Trophoblast cell (in vitro differentiated cells and primary cell): Measurements from ENCODE around the gene KCNJ10.

Experiments used
- DNase-seq, 2 donors: peaks; one replicate each; pipeline ENCODE4 v3.0.0-alpha.2; 2016
- H2AFZ ChIP-seq: 2 replicates; pipeline ENCODE4 v1.6.1; 2013; ENCODE audit warnings: low read length, moderate library complexity, mild to moderate bottlenecking; ENCODE audit not compliant: insufficient read depth, poor library complexity
- H2AK5ac ChIP-seq: 2 replicates; pipeline ENCODE4 v1.6.1; 2013; ENCODE audit warnings: mild to moderate bottlenecking, low read length
- H2BK120ac ChIP-seq: 2 replicates; pipeline ENCODE4 v1.6.1; 2013; ENCODE audit warnings: low read length, mild to moderate bottlenecking, moderate library complexity; ENCODE audit not compliant: insufficient read depth, poor library complexity
- H2BK12ac ChIP-seq: 2 replicates; pipeline ENCODE4 v1.6.1; 2013; ENCODE audit warnings: mild to moderate bottlenecking, low read length, moderate library complexity
- H2BK5ac ChIP-seq: 2 replicates; pipeline ENCODE4 v1.6.1; 2013; ENCODE audit warnings: low read length, low read depth, moderate library complexity, mild to moderate bottlenecking; ENCODE audit not compliant: poor library complexity
- H3K14ac ChIP-seq: 2 replicates; pipeline ENCODE4 v1.6.1; 2013; ENCODE audit warnings: mild to moderate bottlenecking, low read length
- H3K18ac ChIP-seq: 2 replicates; pipeline ENCODE4 v1.6.1; 2013; ENCODE audit warnings: mild to moderate bottlenecking, low read length
- H3K23ac ChIP-seq: 2 replicates; pipeline ENCODE4 v1.6.1; 2013; ENCODE audit warnings: low read length
- H3K27ac ChIP-seq: 2 replicates; pipeline ENCODE4 v1.5.1; 2013; ENCODE audit warnings: low read depth, mild to moderate bottlenecking, inconsistent platforms, low read length, moderate library complexity
- H3K27me3 ChIP-seq: 2 replicates; pipeline ENCODE4 v1.6.1; 2013; ENCODE audit warnings: inconsistent platforms, mild to moderate bottlenecking, low read length, moderate library complexity; ENCODE audit not compliant: insufficient read depth
- H3K36me3 ChIP-seq, 2 experiments: 1 replicate in 1 of 2; 2 replicates in 1 of 2; pipeline ENCODE4 v1.6.1; 2013; ENCODE audit warnings: low read length in 2 of 2, mild to moderate bottlenecking in 2 of 2, moderate library complexity in 1 of 2; ENCODE audit not compliant: insufficient read depth in 2 of 2, control insufficient read depth in 1 of 2
- H3K4ac ChIP-seq: 2 replicates; pipeline ENCODE4 v1.6.1; 2013; ENCODE audit warnings: low read depth, mild to moderate bottlenecking, low read length, moderate library complexity
- H3K4me1 ChIP-seq, 2 experiments: 1 replicate in 1 of 2; 2 replicates in 1 of 2; pipeline ENCODE4 v1.6.1; 2013; ENCODE audit warnings: low read length in 2 of 2, mild to moderate bottlenecking in 2 of 2, moderate library complexity in 1 of 2; ENCODE audit not compliant: insufficient read depth in 2 of 2, control insufficient read depth in 1 of 2
- H3K4me2 ChIP-seq: 2 replicates; pipeline ENCODE4 v1.6.1; 2013; ENCODE audit warnings: inconsistent platforms, mild to moderate bottlenecking, low read length, moderate library complexity
- H3K4me3 ChIP-seq: 2 replicates; pipeline ENCODE4 v1.5.1; 2013; ENCODE audit warnings: mild to moderate bottlenecking, low read depth, low read length, inconsistent platforms
- H3K79me1 ChIP-seq: one replicate; pipeline ENCODE4 v1.6.1; 2013; ENCODE audit warnings: low read length
- H3K79me2 ChIP-seq: 2 replicates; pipeline ENCODE4 v1.6.1; 2013; ENCODE audit warnings: low read length, mild to moderate bottlenecking; ENCODE audit not compliant: control insufficient read depth, insufficient read depth, poor library complexity
- H3K9ac ChIP-seq: 2 replicates; pipeline ENCODE4 v1.6.1; 2013; ENCODE audit warnings: mild to moderate bottlenecking, low read length
- H3K9me3 ChIP-seq: 2 replicates; pipeline ENCODE4 v1.6.1; 2013; ENCODE audit warnings: low read depth, mild to moderate bottlenecking, control low read depth, inconsistent platforms, low read length; ENCODE audit not compliant: insufficient read depth
- H4K12ac ChIP-seq: 2 replicates; pipeline ENCODE4 v1.6.1; 2013; ENCODE audit warnings: low read depth, mild to moderate bottlenecking, low read length, moderate library complexity
- H4K8ac ChIP-seq: 2 replicates; pipeline ENCODE4 v1.6.1; 2013; ENCODE audit warnings: low read depth, mild to moderate bottlenecking, low read length, moderate library complexity
- H4K91ac ChIP-seq: one replicate; pipeline ENCODE4 v1.6.1; 2013; ENCODE audit warnings: low read depth, mild to moderate bottlenecking, low read length, moderate library complexity
- WGBS: extraction: QIAGEN DNeasy Blood & Tissue Kit; methylation state at CpG from one replicate; pipeline ENCODE4 v1.1.7; 2013; ENCODE audit warnings: missing lambda C conversion rate; ENCODE audit not compliant: insufficient read length, insufficient coverage; ENCODE audit errors: extremely low coverage; 5-methylcytosine and 5-hydroxymethylcytosine counted together

Gene KCNJ10

DNA sequence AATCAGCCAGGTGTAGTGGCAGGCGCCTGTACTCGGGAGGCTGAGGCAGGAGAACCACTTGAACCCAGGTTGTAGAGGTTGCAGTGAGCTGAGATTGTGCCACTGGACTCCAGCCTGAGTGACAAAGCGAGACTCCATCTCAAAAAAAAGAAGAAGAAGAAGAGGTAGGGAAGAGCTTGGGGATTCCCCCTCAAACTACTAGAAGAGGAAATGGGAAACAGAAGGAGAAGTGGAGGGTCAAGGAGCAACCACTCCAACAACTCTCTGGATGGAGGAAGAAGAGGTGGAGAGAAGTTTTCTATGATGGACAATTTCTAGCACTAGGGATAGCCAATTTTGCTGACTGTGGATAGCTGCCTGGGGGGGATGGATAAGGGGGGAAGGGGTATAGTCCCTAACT lies 101.1 kb downstream of the KCNJ10 start:
- H2BK120ac ChIP-seq = no peak overlapping the region
- H2AK5ac ChIP-seq = no peak overlapping the region
- H3K4ac ChIP-seq = no peak overlapping the region
- H3K79me1 ChIP-seq = no peaks in the 10 kb centered on the region
- no peak overlapping the region for H3K27ac ChIP-seq
- no peaks in the 10 kb centered on the region for H3K9me3 ChIP-seq
- no peak overlapping the region for H4K91ac ChIP-seq
- H3K9ac ChIP-seq = no peak overlapping the region
- no peaks in the 10 kb centered on the region for H3K4me1 ChIP-seq
- no CpG with 5 or more reads among the region's 3 CpGs for WGBS
- H3K18ac ChIP-seq = no peak overlapping the region
- H4K12ac ChIP-seq = no peak overlapping the region
- H2AFZ ChIP-seq = no peak overlapping the region
- H3K36me3 ChIP-seq = no peaks in the 10 kb centered on the region
- H3K14ac ChIP-seq = no peak overlapping the region
- no peak overlapping the region for H3K4me2 ChIP-seq
- H2BK5ac ChIP-seq = no peak overlapping the region
- H2BK12ac ChIP-seq = no peak overlapping the region
- no peak overlapping the region for H3K23ac ChIP-seq
- no peaks in the 10 kb centered on the region for H3K27me3 ChIP-seq
- DNase-seq = no peak
- H3K79me2 ChIP-seq = no peaks in the 10 kb centered on the region
- no peak overlapping the region for H4K8ac ChIP-seq
- H3K4me3 ChIP-seq = no peak overlapping the region

DNA sequence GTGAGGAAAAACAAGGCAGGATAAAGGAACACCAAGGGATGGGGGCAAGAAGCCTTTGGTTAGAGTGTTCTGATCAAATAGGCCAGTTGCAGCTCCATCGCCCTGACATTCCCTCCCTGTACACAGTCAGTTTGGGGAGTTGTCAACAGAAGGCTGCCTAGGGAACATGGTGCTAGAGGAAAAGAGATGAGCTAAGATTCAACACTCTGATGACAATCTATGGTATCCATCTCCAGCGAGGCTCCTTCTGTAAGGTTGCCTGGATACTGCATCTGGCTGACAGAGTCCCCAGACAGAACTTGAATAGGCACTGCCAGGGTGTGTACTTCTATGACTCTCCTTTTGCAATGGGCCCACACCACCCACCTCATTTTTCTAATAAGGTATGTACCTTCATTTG lies 104.7 kb downstream of the KCNJ10 start:
- H4K91ac ChIP-seq = no peak overlapping the region
- DNase-seq = no peak
- H3K36me3 ChIP-seq = no peaks in the 10 kb centered on the region
- H3K27me3 ChIP-seq = no peaks in the 10 kb centered on the region
- H3K23ac ChIP-seq = no peak overlapping the region
- H3K4me2 ChIP-seq = no peak overlapping the region
- no peak overlapping the region for H4K8ac ChIP-seq
- H3K4me1 ChIP-seq = no peaks in the 10 kb centered on the region
- H2AFZ ChIP-seq = no peak overlapping the region
- WGBS = no CpG with 5 or more reads among the region's 2 CpGs
- no peak overlapping the region for H2AK5ac ChIP-seq
- H3K79me2 ChIP-seq = no peaks in the 10 kb centered on the region
- no peak overlapping the region for H4K12ac ChIP-seq
- no peak overlapping the region for H2BK5ac ChIP-seq
- H3K14ac ChIP-seq = no peak overlapping the region
- H3K79me1 ChIP-seq = no peaks in the 10 kb centered on the region
- H3K4ac ChIP-seq = no peak overlapping the region
- H3K27ac ChIP-seq = no peak overlapping the region
- no peak overlapping the region for H3K18ac ChIP-seq
- H3K4me3 ChIP-seq = no peak overlapping the region
- H2BK12ac ChIP-seq = no peak overlapping the region
- H2BK120ac ChIP-seq = no peak overlapping the region
- no peaks in the 10 kb centered on the region for H3K9me3 ChIP-seq
- H3K9ac ChIP-seq = no peak overlapping the region

DNA sequence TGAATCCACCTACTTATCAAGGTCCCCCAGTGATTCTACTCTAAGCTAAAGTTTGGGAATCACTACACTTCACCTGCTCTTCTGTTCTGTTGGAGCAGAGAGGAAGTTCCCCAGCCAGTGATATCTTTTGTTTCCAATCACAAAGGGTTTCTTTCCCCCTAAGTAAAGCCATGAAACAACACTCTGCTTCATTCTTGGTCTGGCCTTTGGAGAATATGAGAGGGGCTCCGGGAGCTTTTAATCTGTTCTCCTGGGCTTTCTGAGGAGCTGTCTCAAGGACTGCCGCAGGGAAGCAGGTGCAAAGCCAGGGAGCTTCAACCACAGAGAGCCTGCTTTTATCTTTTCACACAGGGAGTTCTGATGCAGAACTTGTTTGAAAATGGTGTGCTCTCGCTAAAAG lies 105.8 kb downstream of the KCNJ10 start:
- Histone ChIP-seq H4K12ac (no peak overlapping the region), H2AFZ (no peak overlapping the region), H4K8ac (no peak overlapping the region), H3K9me3 (peaks cover 1% of the 10 kb centered on the region), H3K23ac (no peak overlapping the region), H3K4me1 (peaks cover 6% of the 10 kb centered on the region in 2 experiments), H3K27me3 (no peaks in the 10 kb centered on the region), H3K36me3 (no peaks in the 10 kb centered on the region), H2BK5ac (no peak overlapping the region), H4K91ac (no peak overlapping the region), H3K18ac (no peak overlapping the region), H3K14ac (no peak overlapping the region), H3K27ac (no peak overlapping the region), H3K9ac (no peak overlapping the region), H2BK120ac (no peak overlapping the region), H3K79me1 (no peaks in the 10 kb centered on the region), H2AK5ac (no peak overlapping the region), H3K4me2 (no peak overlapping the region), H3K4me3 (no peak overlapping the region), H3K79me2 (no peaks in the 10 kb centered on the region), H3K4ac (no peak overlapping the region), H2BK12ac (no peak overlapping the region)
- WGBS = no CpG with 5 or more reads among the region's 3 CpGs
- no peak for DNase-seq

DNA sequence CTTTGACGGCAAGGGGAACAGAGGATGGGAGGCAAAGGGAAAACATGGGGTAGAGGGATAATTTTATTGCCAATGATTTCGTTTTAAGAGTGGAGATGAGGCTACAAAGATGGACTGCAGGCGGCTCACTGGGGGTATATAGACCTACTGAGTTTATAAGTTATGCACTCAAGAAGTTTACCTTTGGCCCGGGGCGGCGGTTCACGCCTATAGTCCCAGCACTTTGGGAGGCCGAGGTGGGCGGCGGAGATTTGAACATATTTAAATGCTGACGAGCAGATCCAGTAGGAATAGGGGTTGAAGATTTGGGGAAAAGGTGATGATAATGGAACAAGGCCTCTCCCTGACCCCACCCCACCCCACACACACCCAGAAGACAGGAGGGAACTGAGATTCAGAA lies 107.8 kb downstream of the KCNJ10 start:
- Histone ChIP-seq H2AK5ac (no peak overlapping the region), H3K79me2 (no peaks in the 10 kb centered on the region), H3K14ac (no peak overlapping the region), H3K9me3 (peaks cover 1% of the 10 kb centered on the region), H2AFZ (no peak overlapping the region), H3K9ac (no peak overlapping the region), H4K12ac (no peak overlapping the region), H4K8ac (no peak overlapping the region), H2BK5ac (no peak overlapping the region), H3K79me1 (no peaks in the 10 kb centered on the region), H3K4ac (no peak overlapping the region), H3K4me2 (no peak overlapping the region), H3K36me3 (no peaks in the 10 kb centered on the region), H3K27ac (no peak overlapping the region), H3K23ac (no peak overlapping the region), H3K4me3 (no peak overlapping the region), H3K18ac (no peak overlapping the region), H4K91ac (no peak overlapping the region), H3K27me3 (no peaks in the 10 kb centered on the region), H2BK12ac (no peak overlapping the region), H3K4me1 (peaks cover 6 to 7% of the 10 kb centered on the region in 2 experiments), H2BK120ac (no peak overlapping the region)
- WGBS = no CpG with 5 or more reads among the region's 11 CpGs
- DNase-seq = no peak
